Measurements from ENCODE around the gene LIMS4. TPM values are rescaled to one million over a fixed set of nuclear protein-coding genes. Genes with fewer than 3 reads are reported as not detected.
"Not testable (repeated sequence)": the region's sequence is repeated elsewhere in the genome, so short reads cannot be mapped to it uniquely, and the experiment has no call there.

Gene LIMS4
- total RNA-seq, 1 experiment from 2014 or later: 0.12 TPM

GRCh38 chr2:110449127-110449947 lies 23.3 kb downstream of the LIMS4 start:
- DNase-seq (ENCODE audit: low read depth): not testable (repeated sequence)

DNA sequence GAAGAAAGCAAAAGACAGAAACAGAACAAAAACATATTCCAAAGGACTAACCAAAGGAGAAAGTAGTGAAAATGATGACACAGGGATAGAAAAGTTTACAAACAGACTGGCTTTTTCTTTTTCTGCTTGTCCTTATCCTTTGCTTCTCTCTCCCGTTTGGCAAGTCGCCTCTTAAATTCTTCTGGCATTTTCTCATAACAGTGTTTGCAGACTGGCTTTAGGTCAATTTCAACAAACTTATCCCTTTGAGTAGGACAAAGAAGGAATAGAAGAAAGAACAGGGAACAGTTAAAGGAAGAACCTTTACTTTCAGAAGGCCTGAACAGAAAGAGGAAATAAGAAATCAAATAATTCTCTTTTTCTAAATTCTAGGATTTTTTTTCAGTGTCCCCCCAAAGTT lies 26.0 kb downstream of the LIMS4 start:
- not testable (repeated sequence) for DNase-seq (ENCODE audit: low read depth)

DNA sequence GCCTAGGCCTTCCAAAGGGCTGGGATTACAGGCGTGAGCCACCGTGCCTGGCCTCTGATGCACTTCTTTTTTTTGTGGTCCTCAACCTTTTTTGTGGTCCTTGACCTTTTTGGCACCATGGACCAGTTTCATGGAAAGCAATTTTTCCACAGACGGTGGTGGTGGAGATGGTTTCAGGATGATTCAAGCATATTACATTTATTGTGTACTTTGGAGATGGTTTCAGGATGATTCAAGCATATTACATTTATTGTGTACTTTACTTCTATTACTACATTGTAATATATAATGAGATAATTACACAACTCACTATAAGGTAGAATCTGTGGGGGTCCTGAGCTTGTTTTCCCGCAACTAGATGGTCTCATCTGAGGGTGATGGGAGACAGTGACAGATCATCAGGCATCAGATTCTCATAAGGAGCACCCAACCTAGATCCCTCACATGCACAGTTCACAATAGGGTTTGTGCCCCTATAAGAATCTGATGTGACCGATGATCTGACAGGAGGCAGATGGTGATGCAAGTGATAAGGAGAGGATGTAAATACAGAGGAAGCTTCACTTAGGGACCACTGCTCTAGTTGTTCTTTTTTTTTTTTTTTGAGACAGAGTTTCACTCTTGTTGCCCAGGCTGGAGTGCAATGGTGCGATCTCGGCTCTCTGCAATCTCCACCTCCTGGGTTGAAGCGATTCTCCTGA lies 29.2 kb downstream of the LIMS4 start:
- DNase-seq (ENCODE audit: low read depth): not testable (repeated sequence)

GRCh38 chr2:110441905-110442304 lies 30.7 kb downstream of the LIMS4 start:
- DNase-seq (ENCODE audit: low read depth): not testable (repeated sequence)

DNA sequence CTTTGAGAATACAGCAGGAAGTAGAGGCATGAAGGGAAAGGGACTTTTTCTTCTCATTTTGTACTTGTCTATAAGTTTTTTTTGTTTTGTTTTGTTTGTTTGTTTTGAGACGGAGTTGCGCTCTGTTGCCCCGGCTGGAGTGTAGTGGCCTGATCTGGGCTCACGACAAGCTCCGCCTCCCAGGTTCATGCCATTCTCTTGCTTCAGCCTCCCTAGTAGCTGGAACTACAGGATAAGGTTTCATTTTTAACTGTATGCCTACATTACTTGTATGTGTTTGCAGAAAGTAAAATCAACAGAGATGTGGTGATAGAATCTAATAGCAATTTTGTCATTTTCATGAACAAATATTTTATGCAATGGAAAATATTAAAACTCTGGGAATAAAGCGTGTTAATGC lies 38.1 kb downstream of the LIMS4 start:
- not testable (repeated sequence) for DNase-seq (ENCODE audit: low read depth)

- DNase-seq (ENCODE audit: low read depth): not testable (repeated sequence)
Measured at GRCh38 chr2:110425725-110426124, 46.9 kb downstream of the LIMS4 start.

DNA sequence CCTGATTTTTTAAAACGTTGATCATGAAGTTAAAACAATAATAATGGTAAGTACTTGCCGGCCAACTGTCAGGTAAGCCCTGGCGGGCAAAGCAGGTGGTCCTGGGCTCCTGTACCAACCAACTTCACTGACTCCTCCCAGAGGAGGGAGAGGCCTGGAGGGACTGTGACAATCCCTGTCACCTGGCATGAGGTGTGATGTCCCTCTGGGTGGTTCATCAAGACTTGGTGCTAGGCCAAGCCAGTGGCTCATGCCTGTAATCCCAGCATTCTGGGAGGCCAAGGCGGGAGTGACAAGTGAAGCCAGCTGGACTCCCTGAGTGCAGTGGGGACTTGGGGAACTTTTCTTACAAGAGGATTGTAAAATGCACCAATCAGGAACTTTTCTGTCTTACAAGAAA lies 48.2 kb downstream of the LIMS4 start:
- DNase-seq (ENCODE audit: low read depth): not testable (repeated sequence)

DNA sequence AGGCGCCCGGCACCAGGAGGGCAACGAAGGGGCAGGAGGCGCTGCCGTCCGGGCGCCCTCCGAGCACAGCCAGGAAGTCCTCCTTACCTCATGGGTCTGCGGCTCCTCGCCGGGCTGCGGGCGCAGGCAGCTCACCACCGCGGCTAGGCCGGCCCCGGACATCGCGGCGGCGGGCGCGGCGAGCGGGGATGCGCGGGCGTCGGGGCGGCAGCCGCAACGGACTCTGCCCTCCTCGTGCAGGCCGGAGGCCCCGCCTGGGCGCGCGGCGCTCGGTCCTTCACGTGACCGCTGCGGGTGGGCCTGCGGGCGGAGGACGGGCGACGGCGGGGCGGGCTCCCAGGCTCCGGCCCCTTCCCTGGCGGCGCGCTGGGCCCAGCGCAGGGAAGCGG lies 49.0 kb downstream of the LIMS4 start:
- not testable (repeated sequence) for DNase-seq (ENCODE audit: low read depth)

GRCh38 chr2:110422852-110423573 lies 49.6 kb downstream of the LIMS4 start:
- not testable (repeated sequence) for DNase-seq (ENCODE audit: low read depth)

GRCh38 chr2:110420641-110421354 lies 51.8 kb downstream of the LIMS4 start:
- not testable (repeated sequence) for DNase-seq (ENCODE audit: low read depth)

DNA sequence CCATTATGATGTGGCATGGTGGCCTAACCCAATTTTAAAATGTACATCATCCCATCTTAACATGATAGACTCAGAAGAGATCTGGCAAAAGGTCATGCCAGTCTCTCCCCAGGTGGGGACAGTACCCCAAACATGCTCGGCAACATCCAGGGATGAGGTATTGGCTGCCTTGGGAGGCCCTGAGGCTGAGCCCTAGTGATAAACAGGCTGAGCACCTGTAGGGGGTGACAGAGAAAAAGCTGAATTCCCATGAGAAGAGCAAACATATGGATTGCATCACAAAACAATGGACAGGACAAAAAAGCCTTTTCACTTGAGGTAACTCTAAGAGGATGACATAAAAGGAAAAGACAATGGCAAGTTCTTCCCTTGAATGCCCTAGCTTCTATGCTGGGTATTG lies 65.5 kb downstream of the LIMS4 start:
- not testable (repeated sequence) for DNase-seq (ENCODE audit: low read depth)

GRCh38 chr2:110404988-110405387 lies 67.6 kb downstream of the LIMS4 start:
- not testable (repeated sequence) for DNase-seq (ENCODE audit: low read depth)

DNA sequence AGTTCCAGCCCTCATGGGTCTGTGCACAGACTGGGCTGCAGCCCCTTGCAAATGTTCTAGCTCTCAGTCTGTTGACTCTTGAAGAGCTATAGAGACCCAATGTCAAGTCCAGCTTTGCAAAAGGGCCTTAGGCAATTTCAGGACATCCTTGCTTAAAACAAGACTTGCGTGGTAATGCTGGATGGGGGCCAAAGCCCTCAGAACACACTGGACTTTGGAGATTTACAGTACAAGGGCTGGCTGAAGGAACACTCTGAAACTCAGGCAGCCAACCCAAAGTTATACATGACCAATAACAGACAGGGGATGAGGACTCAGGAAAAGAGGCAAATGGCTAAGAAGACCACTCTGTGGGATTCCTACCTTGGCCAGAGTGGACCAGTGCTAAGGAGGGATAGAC lies 68.4 kb downstream of the LIMS4 start:
- DNase-seq (ENCODE audit: low read depth): not testable (repeated sequence)

- not testable (repeated sequence) for DNase-seq (ENCODE audit: low read depth)
Measured at GRCh38 chr2:110401001-110401618, 71.5 kb downstream of the LIMS4 start.

- DNase-seq (ENCODE audit: low read depth): not testable (repeated sequence)
Measured at GRCh38 chr2:110399378-110399777, 73.2 kb downstream of the LIMS4 start.

DNA sequence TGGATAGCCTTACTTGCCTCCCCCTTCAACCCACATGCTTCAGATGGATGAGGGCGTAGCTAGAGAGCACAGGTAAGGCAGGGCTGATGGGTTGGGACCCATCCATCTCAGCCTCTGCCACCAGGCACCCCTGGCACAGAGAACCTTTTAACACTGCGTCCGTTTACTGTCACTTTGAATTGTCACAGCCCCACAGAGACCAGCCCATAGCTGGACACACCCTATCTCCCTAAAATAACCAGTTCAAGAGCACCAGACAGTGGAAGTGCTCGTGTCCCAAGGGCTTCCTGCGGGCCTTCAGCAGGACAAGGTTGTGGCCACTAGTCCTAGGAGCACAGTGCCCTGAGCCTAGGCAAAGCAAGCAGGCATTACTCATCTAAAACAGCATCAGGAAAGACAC lies 76.6 kb downstream of the LIMS4 start:
- not testable (repeated sequence) for DNase-seq (ENCODE audit: low read depth)

Other genes with a start within 250 kb of the LIMS4 start
- 15.1 and 20.1 TPM in 2 replicates for gene RGPD6, start 104.4 kb upstream of the LIMS4 start, total RNA-seq (2014; rRNA removed; shearing (Covaris generic))
- gene BUB1, start 205.2 kb upstream of the LIMS4 start, total RNA-seq (2014; rRNA removed; shearing (Covaris generic)): 161 and 174 TPM in 2 replicates